Tibial nerve (tissue), 4 donors: ENCODE data around the gene PAIP2B.

Experiments
- CTCF ChIP-seq, 5 experiments: fragments of 200-600 bp in 3 of 5; fragments of 450-650 bp in 2 of 5; sonication (generic) in 3 of 5; IDR thresholded peaks; one replicate each; pipeline ENCODE4 v1.5.1; 2016 to 2019; ENCODE audit warnings: antibody characterized with exemption in 5 of 5, mild to moderate bottlenecking in 3 of 5, moderate library complexity in 2 of 5
- EP300 ChIP-seq, 2 donors: sonication (generic); formaldehyde crosslinking; IDR thresholded peaks; one replicate each; pipeline ENCODE4 v1.6.1; 2017; ENCODE audit warnings: antibody characterized with exemption in 2 of 2, mild to moderate bottlenecking in 1 of 2

GRCh38 chr2:71244302-71244660 is 17.4 kb upstream of the PAIP2B start:
- TF ChIP-seq CTCF (IDR thresholded peaks at IDR 0.05) (no peak), EP300 (IDR thresholded peaks at IDR 0.05) (no peak)
